ENCODE data around the gene RPS3A. TPM values are rescaled to one million over a fixed set of nuclear protein-coding genes. Genes with fewer than 3 reads are reported as not detected.

The RPS3A gene
- 2,457 and 2,611 TPM in 2 replicates for total RNA-seq

GRCh38 chr4:151099229-151099975 is at the start of gene RPS3A:
Gene RPS3A (plus strand): TSS chr4:151099628. CDS start chr4:151099653, 25 bp downstream.

Other genes with a start within 250 kb of the RPS3A start
- gene LRBA, start 84.3 kb upstream of the RPS3A start, total RNA-seq, result 24.3 and 25.8 TPM in 2 replicates
- not detected in 2 replicates for gene PRSS48, start 177.5 kb downstream of the RPS3A start, total RNA-seq
- 64.3 and 70.1 TPM in 2 replicates for gene SH3D19, start 226.0 kb downstream of the RPS3A start, total RNA-seq